Spleen (tissue), 7 donors: ENCODE data around the gene FA2H.

ENCODE experiments used
- CTCF ChIP-seq, 11 experiments: fragments of 200-600 bp in 7 of 11; fragments of 450-650 bp in 4 of 11; sonication (generic) in 4 of 11; IDR thresholded peaks in 8 of 11; conservative IDR thresholded peaks in 3 of 11; 1 replicate in 7 of 11; 2 replicates in 4 of 11; pipeline versions ENCODE4 v1.4.0 to v1.8.0; 2016 to 2021; ENCODE audit warnings: antibody characterized with exemption in 11 of 11, inconsistent platforms in 4 of 11, mild to moderate bottlenecking in 1 of 11
- POLR2A ChIP-seq, 3 donors: fragments of 450-650 bp; IDR thresholded peaks; one replicate each; pipeline ENCODE4 v1.5.1; 2017; ENCODE audit warnings: antibody characterized with exemption in 3 of 3, mild to moderate bottlenecking in 1 of 3
- POLR2AphosphoS5 ChIP-seq, 3 donors: sonication (generic); formaldehyde crosslinking; IDR thresholded peaks; one replicate each; pipeline ENCODE4 v1.5.1; 2017; ENCODE audit warnings: antibody characterized with exemption in 3 of 3
- donor health status: DM: no; HTN: no; CAD: no; lungs with moderate emphysema.
- donor health status: DM: no; HTN: no; CAD: no.
- donor health status: DM: no; HTN: no; CAD: no.

- no peak for TF ChIP-seq POLR2AphosphoS5 (IDR thresholded peaks at IDR 0.05)
- no peak for TF ChIP-seq POLR2A (IDR thresholded peaks at IDR 0.05)
- TF ChIP-seq CTCF (IDR thresholded peaks at IDR 0.05 in 8 of 11, conservative IDR thresholded peaks at IDR 0.05 in 3 of 11): no peak
These were observed 26.0 kb downstream of the FA2H start for GRCh38 chr16:74748616-74749026.
